22Rv1 (cell line): ENCODE measurements around the gene AFM.

Source experiments
- H3K27ac ChIP-seq: fragments of 450-650 bp; 2 replicates; pipeline ENCODE4 v1.5.1; 2017
- ZFX ChIP-seq: fragments of 450-650 bp; IDR thresholded peaks from 2 replicates; pipeline ENCODE4 v1.6.1; 2017; ENCODE audit warnings: antibody characterized with exemption, borderline replicate concordance
- TF ChIP-seq, protein P1 (sequence below): fragments of 450-650 bp; IDR thresholded peaks from 2 replicates; pipeline ENCODE4 v1.5.1; 2017; ENCODE audit warnings: mild to moderate bottlenecking

AFM gene

DNA sequence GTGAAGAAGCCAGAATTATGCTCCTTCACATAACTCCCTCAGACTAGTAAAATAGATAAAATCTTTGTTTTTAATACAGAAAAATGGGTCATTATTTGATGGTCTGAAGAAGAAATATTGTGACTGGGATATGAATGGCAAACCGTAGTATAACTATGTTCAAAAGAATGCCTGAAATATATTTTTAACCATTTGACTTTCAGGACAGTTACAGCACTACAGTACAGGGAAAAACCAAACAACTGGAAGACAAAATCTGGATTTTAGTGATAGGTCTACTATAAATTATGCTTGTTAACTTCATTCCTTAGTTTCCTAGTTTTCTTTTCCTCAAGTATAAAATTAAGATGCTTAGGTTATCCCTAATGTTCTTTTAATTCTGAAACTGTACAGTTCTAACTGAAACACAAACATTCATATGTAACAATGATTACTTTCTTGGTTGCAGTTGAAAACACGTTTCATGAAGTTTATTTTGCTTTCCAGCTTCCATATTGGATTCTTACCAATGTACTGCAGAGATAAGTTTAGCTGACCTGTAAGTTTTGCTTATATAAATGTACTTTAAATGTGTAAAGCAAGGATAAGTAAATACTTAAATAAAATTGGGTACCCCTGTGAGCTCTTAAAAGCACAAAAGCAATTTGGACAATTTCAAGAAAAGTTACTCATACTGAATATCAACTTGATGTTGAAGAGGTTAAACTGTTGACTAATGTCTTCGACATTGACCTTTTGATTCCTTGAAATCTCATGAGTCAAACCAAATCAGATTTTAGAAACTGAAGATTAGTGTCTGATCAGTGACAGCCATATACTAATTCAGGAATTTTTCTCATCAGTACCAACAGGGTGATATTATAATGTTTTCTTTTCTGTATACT is 44.6 kb upstream of the AFM start:
- H3K27ac ChIP-seq = no peak overlapping the region
- no peak for TF ChIP-seq ZFX
- TF ChIP-seq, protein P1, sequence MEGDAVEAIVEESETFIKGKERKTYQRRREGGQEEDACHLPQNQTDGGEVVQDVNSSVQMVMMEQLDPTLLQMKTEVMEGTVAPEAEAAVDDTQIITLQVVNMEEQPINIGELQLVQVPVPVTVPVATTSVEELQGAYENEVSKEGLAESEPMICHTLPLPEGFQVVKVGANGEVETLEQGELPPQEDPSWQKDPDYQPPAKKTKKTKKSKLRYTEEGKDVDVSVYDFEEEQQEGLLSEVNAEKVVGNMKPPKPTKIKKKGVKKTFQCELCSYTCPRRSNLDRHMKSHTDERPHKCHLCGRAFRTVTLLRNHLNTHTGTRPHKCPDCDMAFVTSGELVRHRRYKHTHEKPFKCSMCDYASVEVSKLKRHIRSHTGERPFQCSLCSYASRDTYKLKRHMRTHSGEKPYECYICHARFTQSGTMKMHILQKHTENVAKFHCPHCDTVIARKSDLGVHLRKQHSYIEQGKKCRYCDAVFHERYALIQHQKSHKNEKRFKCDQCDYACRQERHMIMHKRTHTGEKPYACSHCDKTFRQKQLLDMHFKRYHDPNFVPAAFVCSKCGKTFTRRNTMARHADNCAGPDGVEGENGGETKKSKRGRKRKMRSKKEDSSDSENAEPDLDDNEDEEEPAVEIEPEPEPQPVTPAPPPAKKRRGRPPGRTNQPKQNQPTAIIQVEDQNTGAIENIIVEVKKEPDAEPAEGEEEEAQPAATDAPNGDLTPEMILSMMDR = no peak

DNA sequence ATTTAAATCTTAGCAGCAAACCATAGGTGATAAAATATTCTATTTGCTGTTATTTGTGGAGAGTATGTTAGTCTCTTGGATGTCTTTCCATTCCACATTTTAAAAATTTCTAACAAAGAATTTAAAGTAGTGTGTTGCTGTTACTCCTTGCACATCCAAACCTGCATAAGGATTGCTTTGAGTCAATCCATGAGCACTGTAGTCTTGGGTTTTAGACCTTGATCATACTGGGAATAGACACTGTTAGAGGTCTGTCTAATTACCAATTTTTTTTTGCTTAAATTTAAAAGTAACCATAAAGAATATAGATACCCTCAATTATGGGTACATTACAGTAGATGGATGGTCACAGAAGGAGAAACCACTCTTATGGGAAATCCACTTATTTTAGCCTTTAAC is 44.0 kb upstream of the AFM start:
- TF ChIP-seq, protein P1 = no peak
- TF ChIP-seq ZFX = no peak
- no peak overlapping the region for H3K27ac ChIP-seq

DNA sequence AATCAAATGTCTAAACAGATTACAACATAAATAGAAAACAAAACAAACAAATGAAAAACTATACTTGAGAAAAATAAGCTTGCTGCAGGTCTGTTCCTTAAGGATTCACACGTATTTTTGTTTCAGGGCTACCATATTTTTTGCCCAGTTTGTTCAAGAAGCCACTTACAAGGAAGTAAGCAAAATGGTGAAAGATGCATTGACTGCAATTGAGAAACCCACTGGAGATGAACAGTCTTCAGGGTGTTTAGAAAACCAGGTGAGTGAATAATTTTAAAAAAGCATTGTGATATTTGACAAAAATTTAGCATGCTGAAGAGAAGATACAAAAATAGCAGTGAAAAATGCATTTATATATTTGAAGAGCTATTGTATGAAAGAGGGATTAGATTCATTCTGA is 43.5 kb upstream of the AFM start:
- TF ChIP-seq, protein P1 = no peak
- no peak for TF ChIP-seq ZFX

DNA sequence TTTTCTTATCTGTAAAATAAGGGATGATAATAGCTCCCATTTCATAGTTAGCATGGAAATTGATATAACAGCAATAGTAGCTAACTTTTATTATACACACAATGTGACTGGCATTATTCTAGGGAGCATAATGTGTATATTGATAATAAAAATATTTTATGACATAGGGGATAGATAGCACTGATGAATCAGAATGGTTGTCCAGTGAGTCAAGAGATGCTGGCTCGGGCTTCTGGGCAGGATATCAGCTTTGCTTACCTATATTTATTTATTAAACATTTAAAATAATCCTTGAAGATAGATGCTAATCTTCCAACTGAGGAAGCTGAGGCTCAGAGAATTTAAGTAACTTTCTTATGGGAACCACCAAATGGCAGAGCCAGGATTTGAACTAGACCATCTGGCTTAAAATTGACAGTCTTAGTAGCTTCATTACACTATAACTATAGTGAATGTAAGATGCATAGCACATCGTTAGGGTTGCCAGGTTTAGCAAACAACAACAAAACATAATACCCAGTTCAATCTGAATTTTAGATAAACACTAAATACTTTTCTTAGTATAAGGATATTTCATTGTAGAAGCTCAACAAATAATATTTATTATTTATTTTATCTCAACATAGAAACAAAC is 42.8 kb upstream of the AFM start:
- H3K27ac ChIP-seq = no peak overlapping the region
- TF ChIP-seq, protein P1 = no peak
- TF ChIP-seq ZFX = no peak

More for the DNA sequence above, 43.5 kb upstream of the AFM start:
- H3K27ac ChIP-seq = no peak overlapping the region

DNA sequence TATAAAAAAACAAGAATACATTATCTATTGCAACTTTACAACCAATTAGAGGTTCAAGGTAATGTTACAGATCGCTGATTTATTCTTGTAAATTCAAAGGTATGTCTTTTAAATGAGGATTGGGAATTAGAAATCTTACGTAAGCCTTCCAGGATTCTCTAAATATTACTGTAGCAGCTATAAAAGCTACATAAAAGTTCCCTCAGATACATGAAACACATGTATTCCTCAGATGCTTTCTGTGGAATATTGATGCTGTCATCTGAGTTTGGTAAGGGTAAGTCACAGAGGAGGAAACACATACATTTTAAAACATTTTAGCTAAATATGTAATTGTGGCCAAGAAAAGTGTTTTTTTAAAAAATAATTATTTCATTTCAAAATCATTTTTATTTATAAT is 42.1 kb upstream of the AFM start:
- no peak overlapping the region for H3K27ac ChIP-seq
- TF ChIP-seq, protein P1 = no peak
- no peak for TF ChIP-seq ZFX

DNA sequence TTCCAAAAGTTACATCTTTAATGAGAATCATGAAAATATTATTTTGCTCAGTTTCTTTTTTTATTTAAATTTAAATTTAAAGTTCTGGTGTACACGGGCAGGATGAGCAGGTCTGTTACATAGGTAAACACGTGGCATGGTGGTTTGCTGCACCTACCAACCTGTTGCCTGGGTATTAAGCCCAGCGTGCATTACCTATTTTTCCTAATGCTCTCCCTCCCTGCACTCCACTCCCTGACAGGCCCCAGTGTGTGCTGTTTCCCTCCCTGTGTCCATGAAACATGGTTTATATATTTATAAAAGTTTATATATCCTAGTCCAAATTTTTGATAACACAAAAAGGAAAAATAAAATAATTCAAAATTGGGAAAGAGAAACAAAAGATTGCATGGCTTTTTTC is 41.6 kb upstream of the AFM start:
- no peak for TF ChIP-seq ZFX
- TF ChIP-seq, protein P1 = no peak
- no peak overlapping the region for H3K27ac ChIP-seq

DNA sequence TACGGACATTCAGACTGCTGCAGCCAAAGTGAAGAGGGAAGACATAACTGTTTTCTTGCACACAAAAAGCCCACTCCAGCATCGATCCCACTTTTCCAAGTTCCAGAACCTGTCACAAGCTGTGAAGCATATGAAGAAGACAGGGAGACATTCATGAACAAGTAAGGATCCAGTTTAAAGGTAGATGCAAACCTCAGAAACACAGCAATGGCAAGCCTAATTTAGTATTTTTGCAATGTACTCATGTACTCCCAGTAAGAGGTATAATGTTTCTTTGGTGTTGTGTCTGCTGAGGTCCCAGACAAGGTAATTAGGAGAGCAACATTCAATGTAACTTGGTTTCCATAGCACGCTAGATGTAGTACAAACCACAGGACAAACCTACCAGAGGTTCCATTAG is 40.9 kb upstream of the AFM start:
- H3K27ac ChIP-seq = no peak overlapping the region

More for the DNA sequence above, 40.9 kb upstream of the AFM start:
- TF ChIP-seq, protein P1 = no peak
- TF ChIP-seq ZFX = no peak
